ENCODE results near the gene RASGRF1.

Gene RASGRF1

DNA sequence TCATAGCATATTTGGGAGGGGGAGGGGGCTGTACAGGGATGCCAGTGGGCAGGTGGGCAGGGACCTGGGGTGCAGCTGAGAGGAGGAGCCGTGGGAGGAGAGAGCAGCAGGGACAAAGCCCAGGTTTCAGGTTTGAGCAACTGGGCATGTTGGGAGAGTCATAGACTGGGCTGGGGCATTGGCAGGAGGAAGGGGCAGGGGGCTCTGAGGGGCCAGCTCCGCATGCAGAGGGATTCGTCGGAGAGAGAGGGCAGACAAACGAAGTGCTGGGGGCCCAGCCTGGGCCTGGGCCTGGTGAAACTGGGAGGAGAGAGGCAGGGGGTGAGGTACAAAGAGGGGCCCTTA, 25.2 kb downstream of the RASGRF1 start:
- TF ChIP-seq, protein P1, sequence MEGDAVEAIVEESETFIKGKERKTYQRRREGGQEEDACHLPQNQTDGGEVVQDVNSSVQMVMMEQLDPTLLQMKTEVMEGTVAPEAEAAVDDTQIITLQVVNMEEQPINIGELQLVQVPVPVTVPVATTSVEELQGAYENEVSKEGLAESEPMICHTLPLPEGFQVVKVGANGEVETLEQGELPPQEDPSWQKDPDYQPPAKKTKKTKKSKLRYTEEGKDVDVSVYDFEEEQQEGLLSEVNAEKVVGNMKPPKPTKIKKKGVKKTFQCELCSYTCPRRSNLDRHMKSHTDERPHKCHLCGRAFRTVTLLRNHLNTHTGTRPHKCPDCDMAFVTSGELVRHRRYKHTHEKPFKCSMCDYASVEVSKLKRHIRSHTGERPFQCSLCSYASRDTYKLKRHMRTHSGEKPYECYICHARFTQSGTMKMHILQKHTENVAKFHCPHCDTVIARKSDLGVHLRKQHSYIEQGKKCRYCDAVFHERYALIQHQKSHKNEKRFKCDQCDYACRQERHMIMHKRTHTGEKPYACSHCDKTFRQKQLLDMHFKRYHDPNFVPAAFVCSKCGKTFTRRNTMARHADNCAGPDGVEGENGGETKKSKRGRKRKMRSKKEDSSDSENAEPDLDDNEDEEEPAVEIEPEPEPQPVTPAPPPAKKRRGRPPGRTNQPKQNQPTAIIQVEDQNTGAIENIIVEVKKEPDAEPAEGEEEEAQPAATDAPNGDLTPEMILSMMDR (IDR thresholded peaks at IDR 0.05): no peak

DNA sequence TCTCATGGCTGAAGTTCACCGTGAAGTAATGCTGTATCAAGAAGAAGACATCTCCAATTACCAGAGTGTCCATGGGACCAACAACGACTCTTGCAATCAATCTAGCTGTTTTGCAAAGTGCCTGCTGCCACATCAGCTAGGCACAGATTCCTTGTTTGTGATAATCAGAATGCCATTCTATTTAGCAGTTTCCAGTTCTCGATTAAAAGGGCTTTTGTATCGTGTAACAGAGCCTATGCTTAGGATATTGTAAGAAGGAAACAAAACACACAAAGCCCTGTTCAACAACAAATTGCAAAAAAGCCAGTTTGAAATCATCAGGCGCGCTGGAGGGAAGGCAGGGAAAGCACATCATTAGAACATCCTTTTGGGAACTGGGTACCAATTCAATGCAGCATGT, 26.1 kb downstream of the RASGRF1 start:
- TF ChIP-seq, protein P1 (IDR thresholded peaks at IDR 0.05): no peak

DNA sequence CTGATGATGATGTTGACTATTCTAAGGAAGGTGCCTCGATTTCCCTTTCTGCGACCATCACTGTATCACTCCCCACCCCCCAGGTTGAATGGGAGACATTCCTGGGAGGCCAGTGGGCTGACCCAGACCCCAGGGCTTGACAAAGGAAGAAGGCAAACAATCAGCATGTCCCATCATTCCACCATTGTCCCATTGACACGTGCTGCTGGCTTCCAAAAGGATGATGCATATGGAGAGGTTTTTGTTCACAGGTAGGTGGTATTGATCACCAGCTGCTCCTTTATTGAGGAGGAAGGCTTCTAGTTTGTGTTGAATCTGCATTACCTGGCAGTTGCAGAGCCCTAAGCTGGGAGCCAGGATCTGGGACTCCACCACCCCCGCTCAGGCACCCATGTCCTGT, 30.4 kb downstream of the RASGRF1 start:
- TF ChIP-seq, protein P1 (IDR thresholded peaks at IDR 0.05): no peak

DNA sequence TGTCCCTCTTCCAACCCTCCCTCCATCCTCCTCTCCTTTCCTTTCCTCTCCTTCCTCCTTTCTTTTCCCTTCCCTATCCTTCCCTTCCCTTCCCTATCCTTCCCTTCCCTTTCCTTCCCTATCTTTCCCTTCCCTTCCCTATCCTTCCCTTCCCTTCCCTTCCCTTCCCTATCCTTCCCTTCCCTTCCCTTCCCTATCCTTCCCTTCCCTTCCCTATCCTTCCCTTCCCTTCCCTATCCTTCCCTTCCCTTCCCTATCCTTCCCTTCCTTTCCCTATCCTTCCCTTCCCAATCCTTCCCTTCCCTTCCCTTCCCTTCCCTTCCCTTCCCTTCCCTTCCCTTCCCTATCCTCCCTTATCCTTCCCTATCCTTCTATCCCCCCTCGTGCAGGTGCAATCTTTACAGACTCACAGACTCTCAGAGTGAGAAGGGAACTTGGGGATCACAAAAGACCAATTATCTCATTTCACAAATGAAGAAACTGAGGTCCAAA, 31.5 kb downstream of the RASGRF1 start:
- TF ChIP-seq, protein P1 (IDR thresholded peaks at IDR 0.05): no peak

DNA sequence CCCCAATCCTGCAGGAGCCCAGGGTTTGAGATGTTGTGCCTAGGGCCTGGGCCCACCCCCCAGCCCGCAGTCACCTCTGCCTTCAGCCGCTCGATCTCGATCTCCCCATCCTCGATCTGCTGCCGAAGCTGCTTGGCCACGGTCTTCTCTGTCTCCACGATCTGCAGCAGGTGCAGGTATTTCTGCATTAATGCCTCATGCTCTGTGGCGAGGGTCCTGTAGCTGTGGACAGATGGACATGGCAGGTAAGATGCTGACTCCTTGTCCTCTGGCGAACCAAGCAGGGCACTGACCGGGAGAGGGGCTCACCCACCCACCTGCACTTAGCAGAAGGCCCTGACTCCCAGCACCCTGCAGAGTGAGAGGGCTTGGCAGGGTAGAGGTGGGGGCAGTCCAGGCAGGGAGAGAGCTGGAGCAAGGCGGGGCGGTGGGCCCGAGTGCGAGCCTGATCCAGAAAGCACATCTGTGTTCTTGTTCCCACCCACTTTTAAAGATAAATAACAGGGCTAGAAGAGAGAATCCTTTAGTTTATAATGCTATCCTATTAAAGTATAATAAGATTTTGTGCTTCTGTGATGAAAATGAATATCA, 32.2 kb downstream of the RASGRF1 start:
- TF ChIP-seq, protein P1 (IDR thresholded peaks at IDR 0.05): no peak

DNA sequence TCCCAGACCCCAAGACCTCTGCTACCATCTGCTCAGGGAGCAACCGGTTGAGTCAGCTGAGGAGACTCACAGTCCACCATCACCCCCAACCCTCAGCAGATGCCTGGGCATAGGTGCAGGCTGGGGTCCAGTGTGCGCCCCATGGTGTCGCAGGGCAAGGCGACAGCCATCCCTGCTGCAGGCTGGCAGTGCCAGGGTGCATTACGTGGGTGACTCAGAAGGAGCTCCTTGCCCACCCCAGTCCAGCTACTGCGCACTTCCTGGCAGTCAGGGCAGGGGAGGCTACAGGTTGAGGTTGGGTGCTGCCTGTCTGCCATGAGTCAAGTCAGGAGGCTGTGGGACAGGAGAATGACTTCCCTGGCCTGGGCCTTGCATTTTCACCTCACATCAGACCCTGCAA, 33.5 kb downstream of the RASGRF1 start:
- TF ChIP-seq, protein P1 (IDR thresholded peaks at IDR 0.05): no peak

DNA sequence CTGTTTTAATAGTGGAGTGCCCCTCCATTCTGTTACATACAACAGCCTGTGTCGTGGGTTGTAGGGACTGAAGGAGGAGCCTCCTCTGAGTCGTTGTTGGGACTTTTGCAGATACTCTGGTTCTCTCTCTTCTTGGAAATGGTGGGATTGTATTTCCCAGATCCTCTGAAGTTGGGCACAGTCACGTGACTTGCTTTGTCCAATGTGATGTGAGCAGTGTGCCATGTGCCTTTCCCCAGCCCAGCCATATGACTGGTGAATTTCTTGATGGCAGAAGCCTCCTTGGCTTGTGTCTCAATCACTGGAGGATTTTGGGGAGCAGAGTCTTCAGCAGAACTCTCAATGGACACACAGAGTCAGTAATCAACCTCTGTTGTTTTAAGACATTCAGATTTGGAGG, 36.2 kb downstream of the RASGRF1 start:
- TF ChIP-seq, protein P1 (IDR thresholded peaks at IDR 0.05): no peak

DNA sequence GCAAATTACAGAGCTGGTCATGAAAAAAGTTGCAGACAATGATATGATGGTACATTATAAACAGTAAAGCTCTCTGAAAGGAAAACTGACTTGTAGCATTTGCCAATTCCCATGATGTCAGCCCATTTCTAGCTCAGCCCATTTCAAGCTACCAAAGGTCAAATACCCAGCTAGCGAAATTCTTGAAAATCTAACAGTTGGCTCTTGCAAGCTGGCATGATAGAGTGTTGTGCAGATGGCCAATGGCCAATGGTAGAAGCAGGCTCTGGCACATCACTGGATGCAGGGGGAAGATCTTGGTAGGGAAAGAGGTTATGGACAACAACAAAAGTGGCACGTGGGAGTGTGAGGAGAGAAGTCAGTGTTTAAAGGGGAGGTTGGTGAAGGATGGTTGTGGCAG, 36.7 kb downstream of the RASGRF1 start:
- TF ChIP-seq, protein P1 (IDR thresholded peaks at IDR 0.05): no peak

Measured in LNCAP (cell line).